ENCODE data around the gene IPO11.
"Not testable (repeated sequence)": the region's sequence is repeated elsewhere in the genome, so short reads cannot be mapped to it uniquely, and the experiment has no call there.

IPO11 gene

GRCh38 chr5:62448528-62448927 is 36.0 kb downstream of the IPO11 start:
- no peak for DNase-seq (ENCODE audit: low read depth, low spot score)

- DNase-seq (ENCODE audit: low read depth, low spot score): no peak
Measured at GRCh38 chr5:62450259-62450658, 37.7 kb downstream of the IPO11 start.

- DNase-seq (ENCODE audit: low read depth, low spot score): no peak
Measured at GRCh38 chr5:62457071-62457470, 44.5 kb downstream of the IPO11 start.

GRCh38 chr5:62460578-62460983 is 48.0 kb downstream of the IPO11 start:
- peak; percentile 14 for DNase-seq (ENCODE audit: low read depth, low spot score)

- no peak for DNase-seq (ENCODE audit: low read depth, low spot score)
Measured at GRCh38 chr5:62461561-62461960, 49.0 kb downstream of the IPO11 start.

- DNase-seq (ENCODE audit: low read depth, low spot score): no peak
Measured at GRCh38 chr5:62465985-62466925, 53.7 kb downstream of the IPO11 start.

GRCh38 chr5:62473209-62473608 is 60.6 kb downstream of the IPO11 start:
- DNase-seq (ENCODE audit: low read depth, low spot score): no peak

- peak; percentile 21 for DNase-seq (ENCODE audit: low read depth, low spot score)
Measured at GRCh38 chr5:62475072-62475471, 62.5 kb downstream of the IPO11 start.

GRCh38 chr5:62477801-62478200 is 65.2 kb downstream of the IPO11 start:
- DNase-seq (ENCODE audit: low read depth, low spot score): no peak

- DNase-seq (ENCODE audit: low read depth, low spot score): no peak
Measured at GRCh38 chr5:62483556-62483955, 71.0 kb downstream of the IPO11 start.

- DNase-seq (ENCODE audit: low read depth, low spot score): no peak
Measured at GRCh38 chr5:62486672-62487071, 74.1 kb downstream of the IPO11 start.

- no peak for DNase-seq (ENCODE audit: low read depth, low spot score)
Measured at GRCh38 chr5:62488531-62488930, 76.0 kb downstream of the IPO11 start.

GRCh38 chr5:62489471-62489870 is 76.9 kb downstream of the IPO11 start:
- DNase-seq (ENCODE audit: low read depth, low spot score): no peak

GRCh38 chr5:62494772-62495171 is 82.2 kb downstream of the IPO11 start:
- no peak for DNase-seq (ENCODE audit: low read depth, low spot score)

GRCh38 chr5:62496876-62497275 is 84.3 kb downstream of the IPO11 start:
- DNase-seq (ENCODE audit: low read depth, low spot score): no peak

GRCh38 chr5:62498961-62499360 is 86.4 kb downstream of the IPO11 start:
- DNase-seq (ENCODE audit: low read depth, low spot score): no peak

- no peak for DNase-seq (ENCODE audit: low read depth, low spot score)
Measured at GRCh38 chr5:62499756-62500155, 87.2 kb downstream of the IPO11 start.

GRCh38 chr5:62502456-62503101 is 90.0 kb downstream of the IPO11 start:
- no peak for DNase-seq (ENCODE audit: low read depth, low spot score)

- DNase-seq (ENCODE audit: low read depth, low spot score): no peak
Measured at GRCh38 chr5:62504129-62504528, 91.6 kb downstream of the IPO11 start.

- DNase-seq (ENCODE audit: low read depth, low spot score): no peak
Measured at GRCh38 chr5:62506659-62507460, 94.3 kb downstream of the IPO11 start.

- DNase-seq (ENCODE audit: low read depth, low spot score): not testable (repeated sequence)
Measured at GRCh38 chr5:62508760-62509159, 96.2 kb downstream of the IPO11 start.

- no peak for DNase-seq (ENCODE audit: low read depth, low spot score)
Measured at GRCh38 chr5:62509806-62510205, 97.2 kb downstream of the IPO11 start.
